ENCODE results near the gene KLC4.
"Not testable (repeated sequence)": the region's sequence is repeated elsewhere in the genome, so short reads cannot be mapped to it uniquely, and the experiment has no call there.

KLC4 gene

DNA sequence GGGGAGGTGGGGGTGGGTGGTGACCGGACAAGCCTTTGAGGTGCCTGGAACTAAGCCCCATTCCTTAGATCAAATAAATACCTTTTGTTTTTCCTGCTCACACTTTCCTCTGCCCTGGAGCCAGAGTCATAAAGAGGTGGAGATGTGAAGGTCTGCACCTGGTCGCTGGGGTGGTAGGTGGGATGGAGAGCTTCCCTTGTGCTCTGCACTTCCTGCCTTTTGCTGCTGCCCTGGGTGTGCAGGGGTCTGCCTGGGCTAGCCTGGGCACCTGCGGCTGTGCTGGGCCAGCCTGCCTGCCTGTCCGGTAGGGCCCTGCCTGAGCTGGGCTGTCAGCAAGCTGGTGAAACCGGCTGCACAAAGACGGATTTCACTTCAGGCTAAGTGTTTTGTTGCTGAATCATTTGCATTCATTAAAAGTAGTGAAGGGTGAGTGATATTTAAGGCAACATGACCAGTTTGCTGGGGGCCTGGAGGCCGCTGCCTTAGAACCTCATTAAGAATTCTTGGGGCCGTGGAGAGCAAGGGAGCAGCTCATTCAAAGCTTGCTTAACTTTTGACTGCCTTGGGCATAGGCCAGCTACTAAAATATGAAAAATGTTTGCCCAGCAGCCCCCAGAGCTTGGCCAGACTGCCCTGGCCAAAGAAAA is 37.1 kb downstream of the KLC4 start:
- no peak for DNase-seq

DNA sequence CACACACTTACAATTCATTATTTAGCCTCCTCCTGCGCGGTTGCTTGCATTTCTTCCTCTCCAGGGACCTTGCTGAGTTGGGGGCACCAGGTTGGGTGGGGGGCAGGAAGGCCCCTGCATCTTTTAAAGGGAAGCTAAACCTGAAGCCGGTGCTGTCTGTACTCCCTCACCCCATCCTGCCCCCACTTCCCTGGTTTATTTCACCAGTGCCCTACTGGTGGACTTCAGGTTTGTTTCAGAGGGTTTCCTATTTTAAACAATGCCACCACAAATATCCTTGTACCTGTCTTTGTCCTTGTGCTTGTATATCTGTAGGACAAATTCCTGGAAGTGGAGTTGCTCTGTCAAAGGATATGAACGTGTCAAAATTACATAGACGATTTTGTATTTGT is 37.7 kb downstream of the KLC4 start:
- no peak for DNase-seq

DNA sequence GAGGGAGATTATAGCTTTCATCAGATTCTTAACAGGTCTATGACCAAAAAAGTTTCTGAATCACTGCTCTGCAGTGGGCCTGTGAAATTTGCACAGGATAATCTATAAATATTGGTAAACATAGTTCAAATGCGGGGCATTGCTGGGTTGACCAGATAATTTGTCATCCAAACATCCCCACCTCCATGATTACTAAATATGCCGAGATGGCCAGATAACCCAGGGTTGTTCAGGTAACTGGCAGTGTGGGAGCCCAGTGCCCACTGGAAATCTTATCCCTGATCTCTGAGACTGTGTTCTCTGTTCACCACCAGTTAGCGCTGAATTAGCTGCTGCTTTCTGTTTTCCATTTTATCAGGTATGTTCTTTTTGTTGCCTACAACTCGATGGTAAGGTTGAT is 38.1 kb downstream of the KLC4 start:
- no peak for DNase-seq

DNA sequence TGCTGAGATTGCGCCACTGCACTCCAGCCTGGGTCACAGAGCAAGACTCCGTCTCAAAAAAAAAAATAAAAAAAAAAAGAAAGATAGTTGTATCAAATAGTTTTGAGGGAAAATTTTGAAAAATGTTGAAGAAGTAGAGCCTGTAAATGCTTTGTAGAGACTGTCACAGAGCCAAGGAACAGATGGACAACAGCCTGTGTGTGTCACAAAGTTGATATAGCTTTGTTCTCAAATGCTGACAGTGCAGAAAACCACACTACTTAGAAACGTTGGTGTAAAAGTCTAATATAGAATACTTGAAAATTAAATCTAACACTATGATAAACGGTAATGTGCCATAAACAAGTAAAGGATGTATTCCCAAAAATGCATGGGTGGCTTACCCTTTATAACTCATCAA is 42.1 kb downstream of the KLC4 start:
- no peak for DNase-seq

DNA sequence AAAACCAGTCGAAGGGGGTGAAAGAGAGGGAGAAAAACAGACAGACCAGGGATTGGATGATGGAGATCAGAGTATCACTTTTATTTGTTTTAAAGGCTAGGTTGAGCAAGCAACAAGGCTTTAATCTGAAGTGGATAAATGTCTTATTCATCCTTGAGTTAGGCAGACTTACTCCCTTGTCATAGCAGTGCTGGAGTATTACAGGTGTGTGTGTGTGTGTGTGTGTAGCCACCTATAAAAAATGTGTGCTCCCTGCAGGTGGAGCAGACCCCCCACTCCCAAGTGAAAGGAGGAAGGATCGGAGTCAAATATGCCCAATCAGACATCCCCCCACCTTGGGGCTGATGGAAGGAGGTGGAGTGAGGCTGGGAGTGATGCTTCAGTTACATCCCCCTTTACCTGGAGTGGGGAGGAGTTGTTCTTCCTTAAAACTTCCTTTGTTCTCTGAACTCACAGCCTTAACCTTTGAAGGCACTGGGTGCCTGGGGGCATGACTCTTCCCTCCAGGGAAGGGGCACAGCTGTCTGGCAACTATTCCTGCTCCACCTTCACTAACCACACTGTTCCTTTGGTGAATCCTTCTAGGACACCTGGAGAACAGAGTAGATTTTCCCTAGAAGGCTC is 43.9 kb downstream of the KLC4 start:
- DNase-seq = no peak

DNA sequence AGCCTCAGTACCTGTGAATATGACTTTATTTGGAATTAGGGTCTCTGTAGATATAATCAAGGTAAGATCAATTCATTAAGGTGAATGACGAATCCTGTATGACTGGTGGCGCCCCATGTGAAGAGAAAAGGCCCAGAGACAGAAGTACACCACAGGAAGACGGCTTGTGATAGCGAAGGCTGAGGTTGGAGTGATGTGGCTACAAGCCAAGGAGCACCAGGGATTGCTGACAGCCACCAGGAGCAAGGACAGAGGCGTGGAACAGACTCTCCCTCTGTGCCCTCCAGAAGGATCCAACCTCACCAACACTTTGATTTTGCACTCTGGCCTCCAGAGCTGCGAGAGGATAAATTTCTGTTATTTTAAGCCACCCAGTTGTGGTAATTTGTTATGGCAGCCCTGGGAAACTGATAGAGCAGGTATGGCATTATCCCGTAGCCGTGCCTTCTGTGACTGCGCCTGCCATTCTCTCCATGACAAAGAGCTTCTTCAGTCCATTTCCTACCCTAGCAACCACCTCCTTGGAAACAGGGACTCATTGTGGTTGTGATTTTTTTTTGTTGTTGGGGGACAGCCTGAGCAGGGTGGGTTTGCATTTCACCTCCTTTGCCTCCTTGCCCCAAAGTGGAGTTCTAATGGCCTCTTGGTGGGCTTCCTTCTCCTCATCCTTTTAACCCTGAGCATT is 46.2 kb downstream of the KLC4 start:
- DNase-seq = no peak

DNA sequence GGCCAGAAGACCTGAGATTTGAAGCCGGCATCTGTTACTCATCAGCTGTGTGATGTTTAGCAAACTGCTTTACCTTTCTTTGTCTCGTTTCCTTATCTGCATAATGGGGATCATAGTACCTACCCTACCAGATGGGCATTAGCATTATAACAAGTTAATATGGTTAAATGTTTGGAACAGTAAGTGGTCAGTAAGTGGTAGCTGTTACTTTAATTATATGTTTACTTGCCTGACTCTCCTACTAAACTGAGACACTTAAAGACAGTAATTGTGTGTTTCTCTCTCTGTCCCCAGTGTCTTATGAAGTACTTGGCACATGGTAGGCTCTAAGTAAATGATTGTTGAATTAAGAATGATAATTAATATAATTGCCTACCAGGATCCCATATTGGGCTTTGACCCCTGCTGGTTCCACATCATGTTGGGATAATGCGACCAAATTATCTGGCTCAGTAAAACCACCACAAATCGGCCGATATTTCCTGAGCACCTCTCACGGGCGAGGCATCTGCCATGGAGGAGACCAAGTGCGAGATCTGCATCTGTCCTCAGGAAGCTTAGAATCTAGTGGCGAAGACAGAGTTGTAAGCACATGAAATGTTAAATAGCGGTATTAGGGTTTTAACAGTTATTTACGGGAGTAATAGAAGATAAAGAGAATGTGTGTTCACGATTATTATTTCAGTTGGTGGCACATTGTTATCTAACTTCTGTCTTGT is 48.1 kb downstream of the KLC4 start:
- no peak for DNase-seq

DNA sequence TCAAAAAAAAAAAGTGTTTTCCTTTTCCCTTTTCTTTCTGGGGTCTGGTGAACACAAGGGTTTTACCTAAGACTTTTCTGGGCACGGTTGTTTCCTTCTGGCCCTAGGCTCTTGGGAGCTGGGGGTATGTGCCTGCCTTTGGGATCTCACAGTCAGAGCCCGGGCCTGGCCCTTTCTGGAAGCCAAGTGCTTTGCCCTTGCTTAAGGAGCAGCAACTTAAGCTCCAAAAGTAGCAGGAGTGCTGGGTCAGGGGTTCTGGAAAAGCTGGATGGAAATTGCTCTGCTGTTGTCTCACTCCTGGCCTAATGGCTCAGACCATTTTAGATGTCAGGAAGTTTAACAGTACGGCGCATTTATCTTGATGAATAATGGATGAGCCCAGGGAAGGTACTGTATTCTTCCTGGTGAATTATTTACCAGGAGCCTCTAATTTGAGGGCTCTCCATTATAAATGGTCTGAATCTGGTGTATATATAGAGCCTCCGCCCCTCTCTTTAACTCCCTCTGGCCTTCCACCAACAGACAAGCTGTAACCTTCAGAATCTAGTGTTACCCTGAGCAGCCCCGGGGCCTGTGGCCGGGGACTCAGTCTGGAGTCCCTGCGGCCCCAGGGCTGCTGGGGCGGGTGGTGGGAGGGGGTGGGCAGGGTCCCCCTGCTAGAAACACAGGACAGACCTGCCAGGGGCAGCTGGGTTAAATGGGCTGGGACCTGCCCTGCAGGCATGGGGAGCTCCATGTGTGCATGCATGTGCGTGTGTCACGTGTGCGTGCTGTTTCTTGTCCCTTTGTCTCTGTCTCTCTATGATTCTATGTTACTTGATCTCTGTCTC is 54.2 kb downstream of the KLC4 start:
- DNase-seq = no peak

DNA sequence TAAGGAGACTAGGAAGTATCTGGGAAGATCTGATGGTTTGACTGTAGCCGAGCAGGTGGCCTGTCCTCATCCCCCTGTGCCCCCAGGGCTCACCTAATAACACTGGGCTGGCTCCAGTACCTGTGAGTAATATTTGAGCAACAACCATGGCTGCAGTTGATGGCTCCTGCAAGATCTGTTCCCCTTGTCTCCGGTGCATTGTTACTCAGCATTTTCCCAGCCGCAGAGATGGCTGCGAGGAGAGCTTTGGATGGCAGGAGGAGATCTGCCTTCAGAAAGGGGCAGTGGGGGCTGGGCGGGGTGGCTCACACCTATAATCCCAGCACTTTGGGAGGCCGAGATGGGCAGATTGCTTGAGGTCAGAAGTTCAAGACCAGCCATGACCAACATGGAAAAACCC is 55.9 kb downstream of the KLC4 start:
- no peak for DNase-seq

DNA sequence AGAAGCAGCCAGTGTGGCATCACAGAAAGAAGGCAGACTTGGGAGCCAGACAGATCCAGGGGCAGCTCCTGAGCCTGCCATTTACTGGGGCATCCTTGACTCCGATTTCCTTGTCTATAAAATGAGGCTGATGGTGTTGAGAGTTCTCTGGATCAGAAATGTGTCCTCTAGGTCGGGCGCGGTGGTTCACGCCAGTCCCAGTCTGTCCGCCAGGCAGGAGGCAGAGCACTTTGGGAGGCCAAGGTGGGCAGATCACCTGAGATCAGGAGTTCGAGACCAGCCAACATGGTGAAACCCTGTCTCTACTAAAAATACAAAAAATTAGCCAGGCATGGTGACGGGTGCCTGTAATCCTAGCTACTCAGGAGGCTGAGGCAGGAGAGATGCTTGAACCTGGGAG is 58.0 kb downstream of the KLC4 start:
- not testable (repeated sequence) for DNase-seq

DNA sequence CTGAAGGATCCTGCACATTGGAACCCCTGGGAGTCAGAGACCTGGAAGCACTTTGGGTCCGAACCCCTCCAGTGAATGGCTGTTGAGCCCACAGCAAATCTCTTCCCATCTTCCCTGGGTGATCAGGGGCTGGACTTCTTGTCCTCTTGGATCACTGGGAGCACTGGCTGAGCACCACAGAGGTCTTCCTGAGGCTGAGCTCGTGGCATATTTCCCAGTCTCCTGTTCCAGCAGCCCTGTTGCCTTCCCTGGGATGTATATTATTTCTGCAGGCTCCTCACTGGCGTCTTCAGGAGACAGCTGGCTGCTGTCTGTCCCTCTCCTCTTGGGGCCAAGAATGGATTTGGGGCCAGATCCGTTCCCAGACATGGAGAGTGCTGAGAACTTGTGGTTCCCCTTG is 60.1 kb downstream of the KLC4 start:
- no peak for DNase-seq

DNA sequence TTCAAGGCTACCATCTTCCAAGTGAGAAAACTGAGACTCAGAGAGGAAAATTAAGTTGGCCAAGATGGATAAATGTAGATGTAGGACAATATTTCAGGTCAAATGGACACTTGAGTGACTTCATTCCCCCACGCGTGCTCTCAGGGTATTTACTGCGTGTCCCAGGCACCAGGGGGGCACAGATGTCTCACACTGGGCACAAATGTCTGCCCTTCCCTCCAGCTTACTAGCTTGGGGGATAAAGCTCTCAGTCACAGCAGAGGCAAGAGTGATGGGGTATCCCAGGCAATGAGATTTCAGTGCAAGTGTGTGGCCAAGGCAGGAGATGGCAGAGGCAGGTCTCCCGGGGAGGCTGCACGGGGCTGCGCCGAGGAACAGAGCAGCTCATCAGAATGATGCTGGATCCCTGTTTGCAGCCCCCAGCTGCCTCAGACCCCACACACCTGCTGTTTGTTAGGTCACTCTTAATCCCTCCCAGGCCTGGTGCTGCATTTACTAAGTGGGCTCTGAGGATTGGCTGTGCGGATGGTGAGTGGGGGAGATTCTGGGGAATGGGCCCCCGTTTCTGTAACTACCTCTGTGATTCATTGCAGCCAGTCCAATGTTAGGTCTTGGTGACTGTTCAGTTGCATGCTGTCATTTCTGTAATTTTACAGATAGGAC is 60.8 kb downstream of the KLC4 start:
- DNase-seq = no peak

DNA sequence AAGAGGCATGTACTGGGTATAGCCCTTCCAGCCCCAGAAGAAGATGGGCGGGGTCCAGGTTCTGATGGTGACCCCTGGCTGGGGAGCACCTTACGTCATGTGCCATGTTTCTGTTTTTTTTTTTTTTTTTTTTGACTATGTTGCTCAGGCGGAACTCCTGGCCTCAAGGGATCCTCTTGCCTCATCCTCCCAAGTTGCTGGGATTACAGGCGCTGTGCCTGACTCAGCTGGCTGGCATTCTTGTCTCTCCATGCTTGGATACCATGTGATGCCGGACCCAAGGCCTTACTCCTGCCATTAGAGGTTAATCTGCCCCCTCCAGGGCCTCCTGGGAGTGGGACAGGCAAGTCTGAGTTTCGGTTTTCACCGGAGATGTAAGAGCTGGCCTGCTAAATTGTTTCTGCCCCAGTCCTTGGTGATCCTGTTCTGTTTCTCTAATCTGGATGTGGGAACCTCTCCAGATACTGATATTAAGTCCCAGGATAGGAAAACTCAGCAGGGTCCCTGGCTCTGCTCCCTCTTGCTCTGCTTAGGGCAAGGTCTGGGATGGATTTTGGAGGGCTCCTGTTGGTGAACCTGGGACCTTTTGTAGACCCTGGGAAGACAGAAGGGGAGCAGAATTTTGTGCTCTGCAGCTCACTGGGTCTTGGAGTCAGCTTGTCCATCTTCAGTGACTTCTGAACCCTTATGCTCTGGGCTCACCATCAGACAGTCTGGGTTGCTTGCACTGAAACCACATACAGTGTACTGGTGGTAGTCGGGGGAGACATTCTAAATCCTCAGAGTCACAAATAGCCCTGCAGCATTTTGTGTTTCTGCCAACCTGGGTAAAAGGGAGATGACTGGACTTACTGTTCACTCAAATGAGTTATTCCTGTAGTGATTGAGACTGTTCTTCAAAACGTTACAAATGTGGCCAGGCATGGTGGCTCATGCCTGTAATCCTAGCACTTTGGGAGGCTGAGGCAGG is 61.8 kb downstream of the KLC4 start:
- no peak for DNase-seq

DNA sequence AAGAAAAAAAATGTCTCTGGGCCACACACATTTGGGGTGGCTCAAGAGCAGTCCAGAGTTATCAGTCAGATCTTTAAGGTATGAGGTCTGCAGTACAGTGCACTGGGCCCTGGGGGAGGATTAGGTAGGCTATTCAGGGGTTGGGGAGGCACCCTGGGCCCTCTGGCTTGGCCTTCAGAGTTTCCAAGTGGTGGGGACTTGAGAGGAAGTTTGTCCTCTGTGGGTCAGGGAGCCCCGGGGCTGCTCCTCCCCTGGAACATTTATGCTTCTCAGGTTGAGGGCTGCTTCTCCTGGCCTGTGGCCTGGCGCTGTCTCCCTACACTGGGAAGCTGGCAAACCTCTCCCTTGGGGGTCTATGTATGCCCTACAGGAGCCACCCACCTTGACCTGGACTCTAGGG is 62.7 kb downstream of the KLC4 start:
- no peak for DNase-seq

DNA sequence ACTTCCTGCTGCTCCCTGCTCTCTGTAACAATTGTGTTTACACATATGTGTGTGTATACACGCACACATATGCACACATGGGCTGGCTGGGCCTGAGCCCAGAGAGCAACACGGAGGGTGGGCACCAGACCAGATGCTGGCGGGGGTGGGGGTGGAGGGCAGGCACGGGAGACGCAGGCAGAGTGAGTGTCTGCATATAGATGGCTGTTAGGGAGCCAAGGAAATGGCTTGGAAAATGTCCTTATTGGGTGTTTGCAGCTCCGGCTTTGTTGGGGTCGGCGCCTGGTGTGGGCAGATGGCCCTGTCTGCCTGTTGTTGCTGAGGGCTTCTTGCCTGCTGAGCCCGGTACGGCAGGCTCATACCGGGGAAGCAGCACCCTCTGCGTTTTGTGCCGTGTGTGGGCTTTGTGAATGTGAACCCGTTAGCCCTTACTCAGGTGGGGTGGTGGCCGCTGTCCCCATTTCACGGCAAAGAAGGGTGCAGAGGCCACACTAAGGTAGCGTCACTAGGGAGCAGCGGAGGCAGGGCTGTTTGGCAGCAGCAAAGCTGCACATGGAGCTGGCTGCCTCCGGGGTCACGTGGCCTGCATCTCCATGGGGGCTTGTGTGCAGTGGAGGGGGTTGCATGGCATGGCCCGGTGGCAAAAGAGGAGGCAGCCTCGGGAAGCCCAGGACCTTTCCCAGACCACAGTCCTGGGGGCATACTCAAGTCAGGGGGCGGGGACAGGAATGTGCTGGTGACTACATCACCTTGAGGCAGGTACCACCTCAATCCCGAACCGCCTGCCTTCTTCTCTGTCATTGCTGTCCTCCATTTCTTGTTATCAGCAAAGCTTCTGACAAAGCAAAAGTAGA is 64.3 kb downstream of the KLC4 start:
- no peak for DNase-seq

DNA sequence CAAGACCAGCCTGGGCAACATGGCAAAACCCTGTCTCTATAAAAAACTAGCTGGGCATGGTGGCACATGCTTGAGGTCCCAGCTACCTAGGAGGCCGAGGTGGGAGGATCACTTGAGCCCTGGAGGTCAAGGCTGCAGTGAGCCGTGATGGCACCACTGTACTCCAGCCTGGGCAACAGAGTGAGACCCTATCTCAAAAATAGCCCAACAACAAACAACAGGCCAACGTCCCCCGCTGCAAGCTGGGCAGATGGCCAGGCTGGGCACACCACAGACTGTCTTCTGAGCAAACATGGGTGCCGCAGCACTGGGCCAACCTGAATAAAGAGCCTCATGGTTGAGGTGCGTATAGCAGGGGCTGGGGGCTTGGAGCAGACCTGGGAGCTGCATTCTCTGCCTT is 65.0 kb downstream of the KLC4 start:
- DNase-seq = no peak

Measured in NCI-H1930 (cell line).